Measurements from ENCODE around the gene TMEM8B. TPM values are rescaled to one million over a fixed set of nuclear protein-coding genes. Genes with fewer than 3 reads are reported as not detected.

TMEM8B gene
- total and polyA plus RNA-seq, 9 of the 15 experiments (the other 6 are each of a cell fraction or from before 2014, with no cell fraction given): 0.01 to 2.2 (median 1.1) TPM

DNA sequence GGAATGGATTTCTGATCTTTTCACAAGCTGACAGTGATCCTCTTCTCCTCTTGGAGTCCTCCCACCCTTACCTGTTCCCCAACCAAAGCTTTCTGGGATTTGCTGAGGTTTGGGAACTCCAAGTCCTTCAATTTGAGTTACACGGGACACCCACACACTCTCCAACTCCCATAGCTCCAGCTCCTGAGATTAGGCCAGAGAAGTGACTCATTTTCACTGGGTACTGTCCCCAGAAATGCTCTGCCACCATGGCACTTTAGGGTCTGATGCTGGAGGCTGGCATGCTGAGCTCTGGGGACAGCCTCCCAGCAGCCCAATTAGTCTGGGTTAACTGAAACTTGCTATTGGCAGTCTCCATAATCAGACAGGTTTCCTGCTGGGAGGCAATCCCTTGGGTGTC, 63.0 kb downstream of the TMEM8B start:
- ChIA-PET POLR2A (no interaction called here), CTCF (ENCODE audit: low intra/inter-chr PET ratio) (no interaction called here)
- Histone ChIP-seq H4K20me1 (replicated peaks; ENCODE audit: control insufficient read depth, insufficient read depth, low read length) (no peaks in the 10 kb centered on the region), H3K4me3 (no peak overlapping the region), H3K9me3 (replicated peaks; ENCODE audit: control insufficient read depth, insufficient read depth, low read depth, low read length) (no peaks in the 10 kb centered on the region), H3K79me2 (ENCODE audit: control insufficient read depth, insufficient read depth, low read length) (no peaks in the 10 kb centered on the region), H3K9me1 (ENCODE audit: control insufficient read depth, insufficient read depth, low read length) (no peaks in the 10 kb centered on the region), H3K27ac (ENCODE audit: extremely low read depth, low read depth, low read length) (no peak overlapping the region), H2AFZ (ENCODE audit: low read depth, low read length) (no peak overlapping the region), H3K27me3 (ENCODE audit: control insufficient read depth in 2 of 2, insufficient read depth in 2 of 2, low read length in 2 of 2) (peaks cover 0 to 6% of the 10 kb centered on the region in 2 experiments; a peak in 2 of 5 replicates), H3K4me1 (replicated peaks in 1 of 2; ENCODE audit: control insufficient read depth in 2 of 2, insufficient read depth in 2 of 2, low read length in 2 of 2) (no peaks in the 10 kb centered on the region), H3K36me3 (ENCODE audit: control insufficient read depth, insufficient read depth, low read length) (no peaks in the 10 kb centered on the region), H3K4me2 (ENCODE audit: insufficient read depth, low read length) (no peak overlapping the region), H3K9ac (ENCODE audit: insufficient read depth in 1 of 2, low read depth in 2 of 2, low read length in 2 of 2) (no peak overlapping the region)
- TF ChIP-seq DDX20 (tag; IDR thresholded peaks at IDR 0.05; ENCODE audit: low read depth): no peak
- TF ChIP-seq GABPA (tag; conservative IDR thresholded peaks at IDR 0.05; ENCODE audit: low read depth): no peak
- TF ChIP-seq ATF6 (CRISPR knock-in tag; IDR thresholded peaks at IDR 0.05): no peak
- no peak for TF ChIP-seq SREBF2 (CRISPR knock-in tag; IDR thresholded peaks at IDR 0.05)
- no peak for TF ChIP-seq TAL1 (IDR thresholded peaks at IDR 0.05)
- no peak for TF ChIP-seq PURB (CRISPR knock-in tag; IDR thresholded peaks at IDR 0.05; ENCODE audit: low read depth)
- TF ChIP-seq COPS2 (conservative IDR thresholded peaks at IDR 0.05): no peak
- no peak for TF ChIP-seq ZNF324 (CRISPR knock-in tag; IDR thresholded peaks at IDR 0.05)
- no TSS peak for BruUV-seq (replicated peaks)
- intact Hi-C loops (cut with micrococcal nuclease): no loop called here
- no peak for ATAC-seq
- no peak for FAIRE-seq
- WGBS (ENCODE audit: insufficient coverage, low coverage, missing lambda C conversion rate): no CpG with 5 or more reads among the region's 1 CpG
- in situ Hi-C loops (cut with MboI): no loop called here
- DNase-seq (ENCODE audit: extremely low read depth in 1 of 4, low spot score in 3 of 4): no peak
